ENCODE data around the gene SSBP4.

DNA sequence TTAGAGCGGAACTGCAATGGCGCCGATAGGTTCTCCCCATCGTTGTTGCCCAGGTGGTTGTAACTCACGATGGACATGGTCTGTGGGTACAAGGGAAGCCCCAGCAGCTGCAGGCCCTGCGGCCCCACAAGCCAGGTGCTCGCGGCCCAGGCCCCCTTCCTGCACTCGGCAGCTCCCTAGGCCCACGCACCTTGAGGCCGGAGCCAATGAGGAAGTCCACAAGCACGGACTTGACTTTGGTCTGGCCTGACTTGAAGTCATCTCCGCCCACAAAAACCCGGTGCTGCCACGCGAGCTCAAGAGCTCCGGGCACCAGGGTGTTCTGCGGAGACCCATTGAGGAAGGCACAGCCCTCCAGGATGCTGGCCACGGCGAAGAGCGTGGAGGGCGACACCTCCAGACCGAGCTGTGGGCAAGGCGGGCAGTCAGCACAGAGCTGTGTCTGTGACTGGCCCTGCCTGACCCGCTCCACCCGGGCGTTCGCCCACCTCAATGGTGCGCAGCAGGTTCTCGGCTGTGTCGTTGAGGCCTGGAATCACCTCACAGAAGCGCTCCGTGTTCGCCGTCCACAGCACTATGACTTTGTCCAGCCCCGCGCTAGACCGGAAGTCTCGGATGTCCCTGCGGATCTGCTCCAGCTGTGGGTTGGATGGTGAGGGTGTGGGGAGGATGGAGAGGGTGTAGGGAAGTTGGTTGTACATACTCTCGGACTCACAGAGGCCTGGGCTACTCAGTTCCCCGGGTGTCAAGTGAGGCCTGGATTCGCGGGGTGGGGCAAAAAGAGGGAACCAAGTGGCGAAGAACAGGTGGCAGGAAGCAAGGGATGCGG, 16.9 kb downstream of the SSBP4 start:
- no peak for TF ChIP-seq POLR2A (IDR thresholded peaks at IDR 0.05)
- TF ChIP-seq, protein P1, sequence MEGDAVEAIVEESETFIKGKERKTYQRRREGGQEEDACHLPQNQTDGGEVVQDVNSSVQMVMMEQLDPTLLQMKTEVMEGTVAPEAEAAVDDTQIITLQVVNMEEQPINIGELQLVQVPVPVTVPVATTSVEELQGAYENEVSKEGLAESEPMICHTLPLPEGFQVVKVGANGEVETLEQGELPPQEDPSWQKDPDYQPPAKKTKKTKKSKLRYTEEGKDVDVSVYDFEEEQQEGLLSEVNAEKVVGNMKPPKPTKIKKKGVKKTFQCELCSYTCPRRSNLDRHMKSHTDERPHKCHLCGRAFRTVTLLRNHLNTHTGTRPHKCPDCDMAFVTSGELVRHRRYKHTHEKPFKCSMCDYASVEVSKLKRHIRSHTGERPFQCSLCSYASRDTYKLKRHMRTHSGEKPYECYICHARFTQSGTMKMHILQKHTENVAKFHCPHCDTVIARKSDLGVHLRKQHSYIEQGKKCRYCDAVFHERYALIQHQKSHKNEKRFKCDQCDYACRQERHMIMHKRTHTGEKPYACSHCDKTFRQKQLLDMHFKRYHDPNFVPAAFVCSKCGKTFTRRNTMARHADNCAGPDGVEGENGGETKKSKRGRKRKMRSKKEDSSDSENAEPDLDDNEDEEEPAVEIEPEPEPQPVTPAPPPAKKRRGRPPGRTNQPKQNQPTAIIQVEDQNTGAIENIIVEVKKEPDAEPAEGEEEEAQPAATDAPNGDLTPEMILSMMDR (IDR thresholded peaks at IDR 0.05) = no peak
